Activated B cell treated with CpG ODN at 0.5 μM for 24 hours (primary cell): ENCODE measurements around the gene COPG1. TPM values are rescaled to one million over a fixed set of nuclear protein-coding genes. Genes with fewer than 3 reads are reported as not detected.
"Not testable (repeated sequence)": the region's sequence is repeated elsewhere in the genome, so short reads cannot be mapped to it uniquely, and the experiment has no call there.

ENCODE experiments used
- ATAC-seq: fragments of 200-7000 bp; cut with Tn5 transposase; one replicate; pipeline ENCODE4 v1.10.0; 2021; ENCODE audit warnings: low read depth, mild to moderate bottlenecking, moderate library complexity
- CTCF ChIA-PET: fragments of 350-600 bp; sonication (Branson Sonifier 250); formaldehyde crosslinking; loops from one replicate; lab custom pipeline; 2021; ENCODE audit warnings: antibody characterized with exemption; lab: Charles Lee
- POLR2A ChIA-PET: fragments of 350-600 bp; sonication (Branson Sonifier 250); formaldehyde crosslinking; loops from one replicate; lab custom pipeline; 2021; ENCODE audit warnings: antibody characterized with exemption; lab: Charles Lee
- DNase-seq: peaks from one replicate; pipeline ENCODE4 v3.0.0; 2022
- H3K27ac Mint-ChIP-seq: one replicate; pipeline ENCODE4 v1.8.0; 2020; ENCODE audit warnings: mixed read lengths
- H3K27me3 Mint-ChIP-seq: one replicate; pipeline ENCODE4 v1.8.0; 2021; ENCODE audit warnings: mixed read lengths
- H3K36me3 Mint-ChIP-seq: one replicate; pipeline ENCODE4 v1.8.0; 2021; ENCODE audit warnings: low read depth, mixed read lengths
- H3K4me1 Mint-ChIP-seq: one replicate; pipeline ENCODE4 v1.8.0; 2021; ENCODE audit warnings: mixed read lengths
- H3K4me3 Mint-ChIP-seq: one replicate; pipeline ENCODE4 v1.8.0; 2020; ENCODE audit warnings: mild to moderate bottlenecking, mixed read lengths
- H3K9me3 Mint-ChIP-seq: one replicate; pipeline ENCODE4 v1.8.0; 2020; ENCODE audit warnings: mixed read lengths
- CTCF ChIP-seq: fragments of 200-600 bp; IDR thresholded peaks from one replicate; pipeline ENCODE4 v1.8.0; 2022; ENCODE audit warnings: antibody characterized with exemption, mild to moderate bottlenecking
- intact Hi-C: fragments of 100-400 bp; cut with micrococcal nuclease; formaldehyde crosslinking; loops from one replicate; pipeline ENCODE4 v1.15.1; 2024
- total RNA-seq: library from RNA; stranded (reverse); gene quantifications from 2 replicates; pipeline ENCODE4 v1.2.3, GENCODE V29; 2022

Gene COPG1
- total RNA-seq, 1 donor from 2014 or later = 101 TPM

- Mint-ChIP-seq H3K27ac (no peak overlapping the region), H3K4me3 (no peak overlapping the region), H3K4me1 (no peaks in the 10 kb centered on the region), H3K27me3 (no peaks in the 10 kb centered on the region), H3K9me3 (no peaks in the 10 kb centered on the region), H3K36me3 (peaks cover 95% of the 10 kb centered on the region)
- CTCF ChIA-PET = no interaction called here
- POLR2A ChIA-PET = interaction anchor here (1.1 to 2.1 kb wide), 3 partner anchors 10 to 56 kb away, joined by 3 to 9 read pairs (median 4); partner anchors contain the start of gene COPG1
- intact Hi-C loops = no loop called here
- no peak for TF ChIP-seq CTCF
- DNase-seq (no peak), ATAC-seq (no peak)
These were observed 10.4 kb downstream of the COPG1 start for GRCh38 chr3:129259612-129260477.

DNA sequence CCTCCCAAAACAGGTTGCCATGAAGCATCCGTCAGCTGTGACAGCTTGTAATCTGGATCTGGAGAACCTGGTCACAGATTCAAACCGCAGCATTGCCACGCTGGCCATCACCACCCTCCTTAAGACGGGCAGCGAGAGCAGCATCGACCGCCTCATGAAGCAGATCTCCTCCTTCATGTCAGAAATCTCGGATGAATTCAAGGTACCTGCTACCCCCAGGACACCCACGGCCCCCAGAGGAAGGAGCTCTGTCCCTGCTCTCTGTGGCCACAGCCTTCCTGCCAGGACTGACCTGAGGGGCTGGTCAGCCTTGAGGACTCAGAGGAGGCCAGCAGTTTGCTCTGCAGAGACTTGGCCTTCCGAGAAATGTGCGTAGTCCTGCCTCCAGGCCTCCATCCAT lies 11.2 kb downstream of the COPG1 start:
- POLR2A ChIA-PET = interaction anchor here (0.7 to 2.1 kb wide), 4 partner anchors 11 to 66 kb away, joined by 3 to 9 read pairs (median 4); partner anchors contain the start of gene COPG1
- no peaks in the 10 kb centered on the region for H3K4me1 Mint-ChIP-seq

GRCh38 chr3:129261894-129262293 lies 12.5 kb downstream of the COPG1 start:
- Mint-ChIP-seq H3K4me3 (no peak overlapping the region), H3K27me3 (no peaks in the 10 kb centered on the region), H3K9me3 (no peaks in the 10 kb centered on the region), H3K4me1 (no peaks in the 10 kb centered on the region), H3K36me3 (peaks cover 95% of the 10 kb centered on the region), H3K27ac (no peak overlapping the region)
- no peak for TF ChIP-seq CTCF
- intact Hi-C loops = no loop called here
- POLR2A ChIA-PET = no interaction called here
- DNase-seq (no peak), ATAC-seq (no peak)
- CTCF ChIA-PET = interaction anchor here (0.6 to 1.6 kb wide), 2 partner anchors 17 to 292 kb away, joined by 5 to 6 read pairs; no protein-coding TSS in a partner anchor

More for the DNA sequence above, 11.2 kb downstream of the COPG1 start:
- no peak for DNase-seq
- Mint-ChIP-seq H3K9me3 (no peaks in the 10 kb centered on the region), H3K27me3 (no peaks in the 10 kb centered on the region), H3K36me3 (peaks cover 95% of the 10 kb centered on the region), H3K27ac (no peak overlapping the region), H3K4me3 (no peak overlapping the region)
- intact Hi-C loops = no loop called here
- CTCF ChIA-PET = interaction anchor here (1.6 kb wide), 1 partner anchor 16 kb away, joined by 6 read pairs; no protein-coding TSS in a partner anchor
- no peak for TF ChIP-seq CTCF
- no peak for ATAC-seq

DNA sequence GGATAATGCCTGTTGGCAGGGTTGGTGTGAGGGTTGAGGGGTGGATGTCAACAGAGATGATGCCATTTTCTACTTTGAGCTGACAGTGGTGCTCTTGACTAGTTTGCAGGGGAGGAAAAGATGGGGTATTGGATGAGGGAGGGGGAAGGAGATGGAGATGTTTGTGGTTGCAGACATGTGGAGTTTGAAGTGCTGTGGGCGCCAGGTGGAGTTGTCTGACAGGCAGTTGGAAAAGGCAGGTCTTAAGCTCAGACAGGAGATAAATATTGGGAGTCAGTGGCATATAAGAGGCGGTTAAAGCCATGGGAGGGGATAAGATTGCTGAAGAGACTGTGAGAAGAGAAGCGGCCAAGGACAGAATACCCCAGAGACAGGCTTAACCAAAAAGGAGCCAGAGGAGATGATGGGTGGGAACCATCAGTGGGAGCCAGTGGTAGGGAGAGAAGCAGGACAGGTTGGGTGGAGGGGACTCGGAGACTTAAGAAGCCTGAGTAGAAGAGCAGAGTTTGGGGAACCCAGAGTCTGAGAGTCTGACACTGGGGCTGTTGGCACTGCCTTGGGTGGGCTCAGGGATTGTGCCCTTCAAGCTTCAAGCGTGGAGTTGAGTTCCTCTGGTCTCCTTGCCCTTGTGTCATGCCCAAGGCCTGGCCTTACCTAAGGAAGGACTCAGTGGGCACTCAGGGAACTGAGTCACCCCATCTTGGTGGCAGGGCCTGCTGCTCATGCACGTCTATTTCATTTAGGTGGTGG lies 13.9 kb downstream of the COPG1 start:
- intact Hi-C loops = no loop called here
- CTCF ChIA-PET = no interaction called here
- ATAC-seq (no peak), DNase-seq (no peak)
- POLR2A ChIA-PET = interaction anchor here (0.8 kb wide), 1 partner anchor 9 kb away, joined by 5 read pairs; no protein-coding TSS in a partner anchor
- H3K36me3 Mint-ChIP-seq = peaks cover 95% of the 10 kb centered on the region
- no peak overlapping the region for H3K27ac Mint-ChIP-seq
- H3K27me3 Mint-ChIP-seq = no peaks in the 10 kb centered on the region
- H3K9me3 Mint-ChIP-seq = no peaks in the 10 kb centered on the region
- H3K4me1 Mint-ChIP-seq = no peaks in the 10 kb centered on the region
- TF ChIP-seq CTCF = no peak
- H3K4me3 Mint-ChIP-seq = no peak overlapping the region

GRCh38 chr3:129264994-129265393 lies 15.6 kb downstream of the COPG1 start:
- H3K9me3 Mint-ChIP-seq, ATAC-seq, H3K27me3 Mint-ChIP-seq, H3K27ac Mint-ChIP-seq, H3K4me3 Mint-ChIP-seq, CTCF ChIA-PET, H3K4me1 Mint-ChIP-seq, DNase-seq, intact Hi-C loops, POLR2A ChIA-PET: not testable (repeated sequence)
- peaks cover 95% of the 10 kb centered on the region for H3K36me3 Mint-ChIP-seq
